ENCODE data around the gene HEPHL1. TPM values are rescaled to one million over a fixed set of nuclear protein-coding genes. Genes with fewer than 3 reads are reported as not detected.

Gene HEPHL1
- total RNA-seq, 4 donors from 2014 or later, result not detected

DNA sequence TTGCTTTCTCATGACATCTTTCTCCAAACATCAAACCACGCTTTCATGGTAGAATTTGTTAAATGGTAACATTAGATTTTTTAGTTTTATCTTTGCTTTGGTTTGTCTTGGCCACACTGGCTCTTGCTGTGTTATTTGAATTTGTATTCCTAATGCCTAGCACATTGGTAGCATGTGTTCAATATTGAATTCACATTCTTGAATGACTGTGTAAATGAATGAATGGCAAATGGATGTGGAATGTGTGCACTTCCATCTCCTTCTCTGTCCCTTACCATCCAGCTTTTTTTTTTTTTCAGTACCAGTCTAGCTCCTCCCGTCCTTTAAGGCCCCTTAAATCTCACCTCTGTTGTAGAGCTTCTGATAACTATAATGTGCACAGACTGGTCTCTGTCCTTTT, 41.2 kb downstream of the HEPHL1 start:
- in situ Hi-C loops (cut with MboI; ENCODE audit: low pct_ligation_motif_present in 1 of 4, low pct_unique_long_range_greater_than_20kb in 1 of 4, low sequenced_read_pairs in 3 of 4), result no loop called here
- no peak for DNase-seq
- TF ChIP-seq POLR2A (IDR thresholded peaks at IDR 0.05), result no peak
- TF ChIP-seq, protein P1, sequence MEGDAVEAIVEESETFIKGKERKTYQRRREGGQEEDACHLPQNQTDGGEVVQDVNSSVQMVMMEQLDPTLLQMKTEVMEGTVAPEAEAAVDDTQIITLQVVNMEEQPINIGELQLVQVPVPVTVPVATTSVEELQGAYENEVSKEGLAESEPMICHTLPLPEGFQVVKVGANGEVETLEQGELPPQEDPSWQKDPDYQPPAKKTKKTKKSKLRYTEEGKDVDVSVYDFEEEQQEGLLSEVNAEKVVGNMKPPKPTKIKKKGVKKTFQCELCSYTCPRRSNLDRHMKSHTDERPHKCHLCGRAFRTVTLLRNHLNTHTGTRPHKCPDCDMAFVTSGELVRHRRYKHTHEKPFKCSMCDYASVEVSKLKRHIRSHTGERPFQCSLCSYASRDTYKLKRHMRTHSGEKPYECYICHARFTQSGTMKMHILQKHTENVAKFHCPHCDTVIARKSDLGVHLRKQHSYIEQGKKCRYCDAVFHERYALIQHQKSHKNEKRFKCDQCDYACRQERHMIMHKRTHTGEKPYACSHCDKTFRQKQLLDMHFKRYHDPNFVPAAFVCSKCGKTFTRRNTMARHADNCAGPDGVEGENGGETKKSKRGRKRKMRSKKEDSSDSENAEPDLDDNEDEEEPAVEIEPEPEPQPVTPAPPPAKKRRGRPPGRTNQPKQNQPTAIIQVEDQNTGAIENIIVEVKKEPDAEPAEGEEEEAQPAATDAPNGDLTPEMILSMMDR (IDR thresholded peaks at IDR 0.05), result no peak
- TF ChIP-seq EP300 (IDR thresholded peaks at IDR 0.05; ENCODE audit: low read depth), result no peak
- TF ChIP-seq POLR2AphosphoS5 (IDR thresholded peaks at IDR 0.05), result no peak
- 62 to 75% methylated on average over 2 of the region's 2 CpGs for WGBS, 2 donors (ENCODE audit: low coverage in 1 of 2)
- no peak overlapping the region for H3K4me3 ChIP-seq
- no peaks in the 10 kb centered on the region for H3K36me3 ChIP-seq
- H3K9me3 ChIP-seq, result no peaks in the 10 kb centered on the region
- H3K4me1 ChIP-seq, result no peaks in the 10 kb centered on the region
- no peaks in the 10 kb centered on the region for H3K27me3 ChIP-seq
- no peak overlapping the region for H3K27ac ChIP-seq
- intact Hi-C loops (cut with DNase I; ENCODE audit: low total_unique reads), result no loop called here

DNA sequence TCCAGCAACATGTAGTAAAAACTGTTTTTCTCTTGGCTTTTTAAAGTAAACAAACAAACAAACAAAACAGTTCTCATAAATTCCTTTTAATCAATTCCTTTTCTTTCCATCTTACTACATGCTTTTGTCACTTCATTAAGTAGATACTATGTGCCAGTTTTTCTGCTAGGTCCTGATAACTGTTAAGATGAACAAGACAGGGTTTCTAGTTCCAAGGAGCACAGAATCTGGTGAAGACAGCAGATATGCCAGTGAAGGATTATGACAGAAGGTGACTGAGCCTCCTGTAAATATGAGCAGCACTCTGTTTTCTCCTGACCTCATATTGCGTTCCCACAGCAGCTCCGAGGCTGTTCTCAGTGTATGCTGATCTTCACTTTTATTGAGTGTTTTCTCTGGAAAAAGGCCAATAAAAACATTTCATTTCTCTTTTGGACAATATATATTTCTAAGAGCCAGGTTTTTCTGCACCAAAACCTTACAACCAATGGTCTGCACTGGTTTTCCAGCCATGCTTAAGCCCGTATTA, 45.8 kb downstream of the HEPHL1 start:
- TF ChIP-seq POLR2AphosphoS5 (IDR thresholded peaks at IDR 0.05), result no peak
- TF ChIP-seq, protein P1 (IDR thresholded peaks at IDR 0.05), result no peak
- no peak for TF ChIP-seq POLR2A (IDR thresholded peaks at IDR 0.05)
- no peak for TF ChIP-seq EP300 (IDR thresholded peaks at IDR 0.05; ENCODE audit: low read depth)
- Histone ChIP-seq H3K4me1 (no peaks in the 10 kb centered on the region), H3K27me3 (no peaks in the 10 kb centered on the region), H3K27ac (no peak overlapping the region), H3K36me3 (no peaks in the 10 kb centered on the region), H3K9me3 (no peaks in the 10 kb centered on the region), H3K4me3 (no peak overlapping the region)
- 38% methylated on average over 3 of the region's 3 CpGs; no CpG with 5 or more reads in 1 of the 2 donors for WGBS, 2 donors (ENCODE audit: low coverage in 1 of 2)
- intact Hi-C loops (cut with DNase I; ENCODE audit: low total_unique reads) (no loop called here), in situ Hi-C loops (cut with MboI; ENCODE audit: low pct_ligation_motif_present in 1 of 4, low pct_unique_long_range_greater_than_20kb in 1 of 4, low sequenced_read_pairs in 3 of 4) (no loop called here)
- DNase-seq, result no peak

DNA sequence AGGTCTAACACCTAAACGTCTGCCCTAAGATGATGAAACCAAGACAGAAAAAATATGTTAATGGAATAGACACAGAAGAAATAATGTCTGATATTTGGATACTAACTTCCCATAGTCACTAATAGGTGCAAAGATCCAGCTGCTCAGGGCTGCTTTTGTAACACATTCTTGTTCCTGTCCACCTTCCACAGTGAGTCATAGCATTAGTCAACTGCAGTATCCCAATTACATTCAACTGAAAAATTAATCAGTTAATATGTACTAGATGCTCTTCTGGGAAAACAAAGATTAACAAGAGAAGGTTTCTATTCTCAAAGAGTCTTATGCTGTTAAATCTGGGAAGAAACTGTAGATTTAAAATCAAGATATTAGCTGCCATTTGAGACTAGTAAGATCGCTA, 47.6 kb downstream of the HEPHL1 start:
- no peaks in the 10 kb centered on the region for H3K27me3 ChIP-seq
- in situ Hi-C loops (cut with MboI; ENCODE audit: low pct_ligation_motif_present in 1 of 4, low pct_unique_long_range_greater_than_20kb in 1 of 4, low sequenced_read_pairs in 3 of 4) (no loop called here), intact Hi-C loops (cut with DNase I; ENCODE audit: low total_unique reads) (no loop called here)
- no peaks in the 10 kb centered on the region for H3K4me1 ChIP-seq
- H3K36me3 ChIP-seq, result no peaks in the 10 kb centered on the region
- no peaks in the 10 kb centered on the region for H3K9me3 ChIP-seq
- TF ChIP-seq POLR2A (IDR thresholded peaks at IDR 0.05), result no peak
- TF ChIP-seq EP300 (IDR thresholded peaks at IDR 0.05; ENCODE audit: low read depth), result no peak
- TF ChIP-seq POLR2AphosphoS5 (IDR thresholded peaks at IDR 0.05), result no peak
- TF ChIP-seq, protein P1 (IDR thresholded peaks at IDR 0.05), result no peak
- no peak overlapping the region for H3K27ac ChIP-seq
- 69 to 93% methylated on average over 2 of the region's 2 CpGs for WGBS, 2 donors (ENCODE audit: low coverage in 1 of 2)
- no peak for DNase-seq
- H3K4me3 ChIP-seq, result no peak overlapping the region

DNA sequence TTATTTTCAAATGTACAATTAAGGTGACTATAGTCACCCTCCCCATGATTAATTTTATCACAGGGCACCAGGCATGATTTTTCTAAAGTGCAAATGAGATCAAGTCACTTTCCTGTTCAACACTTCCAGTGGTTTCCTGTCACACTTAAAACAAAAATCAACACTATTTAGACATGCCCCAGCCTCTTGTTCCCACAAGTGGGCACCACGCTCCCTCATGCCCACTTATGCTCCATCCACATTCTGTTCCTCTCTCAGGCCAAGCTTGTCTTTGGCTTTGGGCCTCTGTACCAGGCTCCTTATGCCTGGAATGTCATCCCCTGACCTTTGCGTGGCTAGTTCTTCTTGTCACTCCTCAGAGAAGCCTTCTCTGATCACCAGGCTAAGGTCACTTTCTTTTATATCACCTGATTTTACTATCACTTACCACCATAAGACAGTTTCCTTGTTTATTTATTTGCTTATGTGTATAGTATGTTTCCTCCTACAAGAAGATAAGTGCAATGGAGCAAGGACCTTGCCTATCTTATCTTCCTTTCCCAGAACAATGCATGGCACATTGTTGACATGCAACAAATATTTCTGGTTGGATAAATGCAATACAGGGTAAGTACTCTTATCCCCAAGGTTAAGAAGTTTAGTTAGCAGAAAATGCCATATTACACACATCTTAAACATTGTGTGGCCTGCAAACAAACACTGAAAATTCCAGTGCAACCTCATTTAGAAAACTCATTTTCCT, 56.6 kb downstream of the HEPHL1 start:
- intact Hi-C loops (cut with DNase I; ENCODE audit: low total_unique reads) (no loop called here), in situ Hi-C loops (cut with MboI; ENCODE audit: low pct_ligation_motif_present in 1 of 4, low pct_unique_long_range_greater_than_20kb in 1 of 4, low sequenced_read_pairs in 3 of 4) (no loop called here)
- Histone ChIP-seq H3K4me3 (no peak overlapping the region), H3K27ac (no peak overlapping the region), H3K9me3 (no peaks in the 10 kb centered on the region), H3K4me1 (no peaks in the 10 kb centered on the region), H3K36me3 (no peaks in the 10 kb centered on the region), H3K27me3 (no peaks in the 10 kb centered on the region)
- TF ChIP-seq EP300 (IDR thresholded peaks at IDR 0.05; ENCODE audit: low read depth) (no peak), POLR2AphosphoS5 (IDR thresholded peaks at IDR 0.05) (no peak), POLR2A (IDR thresholded peaks at IDR 0.05) (no peak)
- TF ChIP-seq, protein P1 (IDR thresholded peaks at IDR 0.05), result no peak
- WGBS, 2 donors (ENCODE audit: low coverage in 1 of 2), result 67 to 76% methylated on average over 2 of the region's 2 CpGs
- DNase-seq, result no peak
